ENCODE results near the gene LRIT1.

Gene LRIT1

GRCh38 chr10:84202349-84202748 is 39.0 kb downstream of the LRIT1 start:
- ATAC-seq: no peak
- no peak for TF ChIP-seq TSHZ2 (CRISPR knock-in tag; IDR thresholded peaks at IDR 0.05)
- TF ChIP-seq PATZ1 (CRISPR knock-in tag; IDR thresholded peaks at IDR 0.05; ENCODE audit: borderline replicate concordance): no peak
- no peak for TF ChIP-seq ISL1 (CRISPR knock-in tag; IDR thresholded peaks at IDR 0.05)
- TF ChIP-seq ESRRG (CRISPR knock-in tag; IDR thresholded peaks at IDR 0.05): no peak
- TF ChIP-seq ZC3H10 (CRISPR knock-in tag; IDR thresholded peaks at IDR 0.05): no peak
- TF ChIP-seq POU6F1 (CRISPR knock-in tag; IDR thresholded peaks at IDR 0.05; ENCODE audit: borderline replicate concordance, low read depth): no peak
- TF ChIP-seq SNAI2 (CRISPR knock-in tag; IDR thresholded peaks at IDR 0.05): no peak
- no peak for TF ChIP-seq ZNF70 (CRISPR knock-in tag; IDR thresholded peaks at IDR 0.05)
- no peak for TF ChIP-seq CSRNP3 (CRISPR knock-in tag; IDR thresholded peaks at IDR 0.05)
- no peak for TF ChIP-seq BACH2 (CRISPR knock-in tag; IDR thresholded peaks at IDR 0.05; ENCODE audit: borderline replicate concordance)
- no peak for TF ChIP-seq TOX (CRISPR knock-in tag; IDR thresholded peaks at IDR 0.05; ENCODE audit: borderline replicate concordance)
- no peak for TF ChIP-seq ZNF8 (CRISPR knock-in tag; IDR thresholded peaks at IDR 0.05)
- TF ChIP-seq CSDC2 (CRISPR knock-in tag; IDR thresholded peaks at IDR 0.05): no peak
- TF ChIP-seq PPARA (CRISPR knock-in tag; IDR thresholded peaks at IDR 0.05; ENCODE audit: borderline replicate concordance): no peak
- TF ChIP-seq CREB5 (CRISPR knock-in tag; IDR thresholded peaks at IDR 0.05; ENCODE audit: low read depth): no peak

GRCh38 chr10:84201682-84202081 is 39.7 kb downstream of the LRIT1 start:
- no peak for ATAC-seq

More at GRCh38 chr10:84201682-84202081, 39.7 kb downstream of the LRIT1 start:
- no peak for TF ChIP-seq GLIS3 (CRISPR knock-in tag; IDR thresholded peaks at IDR 0.05)
- no peak for TF ChIP-seq CREB5 (CRISPR knock-in tag; IDR thresholded peaks at IDR 0.05; ENCODE audit: low read depth)
- no peak for TF ChIP-seq ZC3H10 (CRISPR knock-in tag; IDR thresholded peaks at IDR 0.05)
- no peak for TF ChIP-seq ARNTL (CRISPR knock-in tag; IDR thresholded peaks at IDR 0.05; ENCODE audit: borderline replicate concordance, low read depth)
- no peak for TF ChIP-seq TCF4 (CRISPR knock-in tag; IDR thresholded peaks at IDR 0.05; ENCODE audit: borderline replicate concordance)
- TF ChIP-seq ISL1 (CRISPR knock-in tag; IDR thresholded peaks at IDR 0.05): no peak
- TF ChIP-seq ZFP3 (CRISPR knock-in tag; IDR thresholded peaks at IDR 0.05): no peak
- TF ChIP-seq BACH2 (CRISPR knock-in tag; IDR thresholded peaks at IDR 0.05; ENCODE audit: borderline replicate concordance): no peak
- no peak for TF ChIP-seq ZNF70 (CRISPR knock-in tag; IDR thresholded peaks at IDR 0.05)
- TF ChIP-seq PPARA (CRISPR knock-in tag; IDR thresholded peaks at IDR 0.05; ENCODE audit: borderline replicate concordance): no peak
- no peak for TF ChIP-seq TSHZ2 (CRISPR knock-in tag; IDR thresholded peaks at IDR 0.05)
- no peak for TF ChIP-seq POU6F1 (CRISPR knock-in tag; IDR thresholded peaks at IDR 0.05; ENCODE audit: borderline replicate concordance, low read depth)
- TF ChIP-seq OSR1 (CRISPR knock-in tag; IDR thresholded peaks at IDR 0.05): no peak
- TF ChIP-seq CSDC2 (CRISPR knock-in tag; IDR thresholded peaks at IDR 0.05): no peak
- no peak for TF ChIP-seq ESRRG (CRISPR knock-in tag; IDR thresholded peaks at IDR 0.05)
- no peak for TF ChIP-seq CSRNP3 (CRISPR knock-in tag; IDR thresholded peaks at IDR 0.05)
- no peak for TF ChIP-seq ZFP30 (CRISPR knock-in tag; IDR thresholded peaks at IDR 0.05)
- TF ChIP-seq ZNF8 (CRISPR knock-in tag; IDR thresholded peaks at IDR 0.05): no peak
